ENCODE measurements around the gene OVCA2. TPM values are rescaled to one million over a fixed set of nuclear protein-coding genes. Genes with fewer than 3 reads are reported as not detected.

OVCA2 gene
- total RNA-seq, 2 experiments from 2014 or later = 22.7 to 24.7 TPM

DNA sequence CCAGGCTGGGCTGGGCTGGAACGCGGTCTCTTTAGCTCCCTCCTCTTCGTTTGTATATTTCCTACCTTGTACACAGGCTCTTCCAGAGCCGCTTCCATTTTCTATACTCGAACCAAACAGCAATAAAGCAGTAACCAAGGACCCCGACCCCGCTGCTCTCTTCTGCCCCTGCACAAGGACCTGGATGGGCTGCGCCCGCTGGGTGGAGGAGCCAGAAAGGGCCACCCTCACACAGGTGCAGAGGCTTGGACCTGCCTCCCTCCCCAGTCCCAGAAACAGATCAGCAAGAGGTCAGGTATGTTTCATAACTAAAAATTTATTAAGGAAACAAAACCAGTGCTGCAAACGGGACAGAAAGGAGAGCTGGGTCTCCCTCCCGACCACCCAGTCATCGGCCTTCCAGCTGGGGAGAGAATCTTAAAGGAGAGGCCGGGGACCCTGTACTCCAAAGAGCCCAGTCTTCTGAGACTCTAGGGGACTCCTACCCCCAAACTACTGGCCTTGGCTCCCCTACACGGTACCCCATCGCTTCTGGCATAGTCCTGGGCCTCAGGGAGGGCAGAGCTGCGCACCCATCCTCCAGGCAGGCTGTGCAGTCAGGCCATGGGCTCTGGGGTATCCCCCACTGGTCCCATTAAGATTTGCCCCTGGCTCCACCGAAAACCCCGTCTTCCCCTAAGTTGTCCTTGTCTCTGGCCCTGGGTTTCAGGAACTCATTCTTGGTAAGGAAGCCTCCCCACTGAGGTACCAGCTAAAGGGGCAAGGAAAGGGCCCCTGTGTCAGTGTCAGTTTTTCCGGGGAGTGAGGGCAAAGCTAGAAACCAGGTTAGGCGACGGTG is 17.9 kb downstream of the OVCA2 start:
- CTCF ChIA-PET = interaction anchor here (0.9 to 4.4 kb wide), 4 partner anchors 15 to 185 kb away, joined by 3 to 40 read pairs (median 4); no protein-coding TSS in a partner anchor
- peaks cover 44% of the 10 kb centered on the region for H3K36me3 Mint-ChIP-seq (ENCODE audit: low read depth)
- peaks cover 4% of the 10 kb centered on the region for H3K27me3 Mint-ChIP-seq (ENCODE audit: low read depth)
- DNase-seq = no peak
- peaks cover 2% of the 10 kb centered on the region for H3K4me1 Mint-ChIP-seq (ENCODE audit: low read depth)
- H3K4me3 Mint-ChIP-seq = no peak overlapping the region
- no peaks in the 10 kb centered on the region for H3K9me3 Mint-ChIP-seq
- no peak overlapping the region for H3K27ac Mint-ChIP-seq
- intact Hi-C loops (cut with micrococcal nuclease) = no loop called here

DNA sequence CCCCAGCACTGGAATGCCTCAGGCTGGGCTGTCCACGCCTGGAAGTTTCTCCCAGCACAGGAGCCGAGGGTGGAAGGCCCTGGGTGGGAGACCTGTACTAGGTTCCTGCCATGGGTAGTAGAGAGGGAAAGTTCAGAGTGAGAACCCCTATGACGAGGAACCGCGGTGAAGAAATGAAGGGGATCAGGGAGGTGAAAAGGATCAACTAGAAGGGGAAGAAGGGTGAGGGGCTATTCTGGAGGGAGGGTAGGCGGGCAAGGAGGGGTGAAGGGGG is 18.5 kb downstream of the OVCA2 start:
- no peak for DNase-seq
- Mint-ChIP-seq H3K27ac (no peak overlapping the region), H3K4me3 (no peak overlapping the region), H3K36me3 (ENCODE audit: low read depth) (peaks cover 47% of the 10 kb centered on the region), H3K27me3 (ENCODE audit: low read depth) (peaks cover 4% of the 10 kb centered on the region), H3K9me3 (no peaks in the 10 kb centered on the region), H3K4me1 (ENCODE audit: low read depth) (peaks cover 2% of the 10 kb centered on the region)
- intact Hi-C loops (cut with micrococcal nuclease) = no loop called here
- CTCF ChIA-PET = interaction anchor here (0.9 to 4.4 kb wide), 2 partner anchors 105 to 184 kb away, joined by 5 to 40 read pairs; no protein-coding TSS in a partner anchor

DNA sequence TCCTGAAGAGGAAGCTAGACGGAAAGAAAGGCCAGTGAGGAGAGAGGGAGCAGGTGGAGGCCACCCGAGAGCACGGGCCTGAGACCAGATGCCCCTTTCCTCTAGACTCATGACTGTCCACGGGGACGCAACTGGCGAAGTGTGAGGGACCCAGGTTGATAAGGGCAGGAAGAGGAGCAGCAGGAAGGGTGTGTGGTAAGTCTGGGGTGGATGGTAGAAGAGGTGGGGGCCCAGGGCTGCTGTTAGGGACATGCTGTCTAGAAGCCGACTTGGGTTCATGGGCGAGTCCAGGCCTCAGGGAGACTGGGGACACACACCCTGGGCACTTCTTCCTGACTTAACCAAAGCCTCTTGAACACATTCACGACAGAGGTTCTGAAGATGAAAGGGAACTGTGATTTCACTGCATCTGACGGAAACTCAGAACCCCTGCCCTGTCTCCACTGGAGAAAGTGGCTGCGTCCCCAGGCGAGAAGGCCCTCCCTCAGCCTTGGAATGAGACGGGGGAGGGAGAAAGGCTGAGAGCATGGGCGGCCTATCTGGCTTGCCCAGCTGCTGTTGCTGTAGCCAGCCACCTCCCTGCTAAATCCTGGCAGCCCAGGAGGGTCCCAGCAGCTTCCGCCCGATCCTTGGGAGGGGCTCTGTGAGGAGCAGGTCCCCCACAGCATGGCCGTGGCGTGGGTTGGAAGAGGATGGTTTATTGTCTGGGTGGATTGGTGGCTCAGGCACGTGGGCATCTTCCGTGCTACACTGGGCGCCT is 19.0 kb downstream of the OVCA2 start:
- peaks cover 4% of the 10 kb centered on the region for H3K27me3 Mint-ChIP-seq (ENCODE audit: low read depth)
- H3K36me3 Mint-ChIP-seq (ENCODE audit: low read depth) = peaks cover 52% of the 10 kb centered on the region
- H3K4me1 Mint-ChIP-seq (ENCODE audit: low read depth) = peaks cover 2% of the 10 kb centered on the region
- H3K4me3 Mint-ChIP-seq = no peak overlapping the region
- no peaks in the 10 kb centered on the region for H3K9me3 Mint-ChIP-seq
- intact Hi-C loops (cut with micrococcal nuclease) = no loop called here
- CTCF ChIA-PET = no interaction called here
- H3K27ac Mint-ChIP-seq = no peak overlapping the region
- no peak for DNase-seq

DNA sequence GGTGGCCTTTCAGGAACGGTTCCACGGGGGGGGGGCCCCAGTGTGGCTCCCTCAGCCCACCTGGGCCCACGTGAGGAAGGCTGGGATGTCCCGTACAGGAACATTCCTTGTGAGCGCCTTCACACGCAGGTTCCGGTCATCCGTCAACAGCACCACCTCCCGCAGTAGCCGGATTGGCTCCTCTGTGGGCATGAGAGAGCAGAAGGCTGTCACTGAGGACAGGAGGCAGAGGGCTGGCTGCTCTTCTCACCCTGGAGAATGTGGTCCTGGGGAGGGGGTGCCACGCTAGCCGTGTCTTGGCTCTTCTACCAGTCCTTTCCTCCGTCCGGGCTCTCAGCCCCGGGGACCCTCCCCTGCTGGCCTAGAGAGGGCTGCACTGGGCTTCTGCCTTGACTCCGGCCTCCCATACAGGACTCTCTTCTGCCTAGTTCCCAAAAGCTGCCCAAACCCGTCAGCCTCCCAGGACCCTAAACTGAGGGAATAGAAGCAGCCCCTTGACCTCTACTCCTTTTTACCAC is 19.7 kb downstream of the OVCA2 start:
- Mint-ChIP-seq H3K4me1 (ENCODE audit: low read depth) (peaks cover 2% of the 10 kb centered on the region), H3K36me3 (ENCODE audit: low read depth) (peaks cover 56% of the 10 kb centered on the region), H3K27ac (no peak overlapping the region), H3K4me3 (no peak overlapping the region), H3K27me3 (ENCODE audit: low read depth) (peaks cover 4% of the 10 kb centered on the region), H3K9me3 (no peaks in the 10 kb centered on the region)
- intact Hi-C loops (cut with micrococcal nuclease) = no loop called here
- DNase-seq = no peak
- CTCF ChIA-PET = no interaction called here

DNA sequence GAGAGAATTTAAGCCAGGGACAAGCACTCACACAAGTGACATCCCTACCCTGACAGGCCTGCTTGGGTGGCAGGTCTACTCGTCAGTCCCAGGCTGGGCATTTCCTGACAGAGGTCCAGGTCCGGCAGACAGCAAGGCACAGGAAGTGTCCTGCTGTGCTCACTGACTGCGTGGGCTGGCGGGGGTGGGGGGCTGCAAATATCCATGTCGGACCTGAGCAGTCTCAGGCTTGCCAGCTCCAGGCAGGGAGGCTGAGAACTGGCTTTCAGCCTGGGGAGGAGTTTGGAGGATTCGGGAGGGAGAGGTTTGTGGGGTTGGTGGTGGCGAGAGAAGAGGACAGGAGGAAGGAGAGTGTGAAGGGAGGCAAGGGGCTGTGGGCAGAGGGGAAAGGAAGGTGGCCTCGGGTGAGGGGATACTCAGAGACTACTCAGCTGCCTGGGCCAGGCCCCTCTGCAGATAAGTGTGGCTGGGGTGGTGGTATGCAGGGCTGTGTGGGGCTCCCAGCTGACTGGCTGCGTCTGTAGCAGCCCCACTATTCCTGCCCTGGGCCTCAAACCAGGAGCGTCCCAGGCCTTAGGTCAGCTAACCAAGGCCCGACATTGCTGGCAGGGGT is 20.9 kb downstream of the OVCA2 start:
- Mint-ChIP-seq H3K27ac (no peak overlapping the region), H3K4me3 (no peak overlapping the region), H3K4me1 (ENCODE audit: low read depth) (peaks cover 1% of the 10 kb centered on the region), H3K27me3 (ENCODE audit: low read depth) (peaks cover 3% of the 10 kb centered on the region), H3K36me3 (ENCODE audit: low read depth) (peaks cover 54% of the 10 kb centered on the region), H3K9me3 (no peaks in the 10 kb centered on the region)
- CTCF ChIA-PET = interaction anchor here (3.2 kb wide), 1 partner anchor 182 kb away, joined by 19 read pairs; no protein-coding TSS in a partner anchor
- intact Hi-C loops (cut with micrococcal nuclease) = no loop called here
- DNase-seq = no peak

GRCh38 chr17:2063261-2064146 is 21.7 kb downstream of the OVCA2 start:
- Mint-ChIP-seq H3K9me3 (no peaks in the 10 kb centered on the region), H3K4me3 (no peak overlapping the region), H3K27me3 (ENCODE audit: low read depth) (peaks cover 2% of the 10 kb centered on the region), H3K4me1 (ENCODE audit: low read depth) (peaks cover under 1% of the 10 kb centered on the region), H3K27ac (no peak overlapping the region), H3K36me3 (ENCODE audit: low read depth) (peaks cover 57% of the 10 kb centered on the region)
- DNase-seq = no peak
- CTCF ChIA-PET = interaction anchor here (0.8 to 3.2 kb wide), 4 partner anchors 8 to 181 kb away, joined by 3 to 19 read pairs (median 6); partner anchors contain the start of gene HIC1
- intact Hi-C loops (cut with micrococcal nuclease) = no loop called here

GRCh38 chr17:2064147-2064489 is 22.3 kb downstream of the OVCA2 start:
- no peak for DNase-seq
- Mint-ChIP-seq H3K27ac (no peak overlapping the region), H3K9me3 (no peaks in the 10 kb centered on the region), H3K4me3 (no peak overlapping the region), H3K4me1 (ENCODE audit: low read depth) (peaks cover 7% of the 10 kb centered on the region), H3K27me3 (ENCODE audit: low read depth) (peaks cover 2% of the 10 kb centered on the region), H3K36me3 (ENCODE audit: low read depth) (peaks cover 62% of the 10 kb centered on the region)
- CTCF ChIA-PET = interaction anchor here (0.8 to 3.2 kb wide), 4 partner anchors 9 to 181 kb away, joined by 3 to 19 read pairs (median 6); partner anchors contain the start of gene HIC1
- intact Hi-C loops (cut with micrococcal nuclease) = no loop called here

GRCh38 chr17:2064520-2064971 is 22.7 kb downstream of the OVCA2 start:
- H3K36me3 Mint-ChIP-seq (ENCODE audit: low read depth) = peaks cover 64% of the 10 kb centered on the region
- CTCF ChIA-PET = interaction anchor here (0.6 to 3.2 kb wide), 6 partner anchors 10 to 182 kb away, joined by 3 to 19 read pairs (median 3); partner anchors contain the start of gene HIC1
- H3K9me3 Mint-ChIP-seq = no peaks in the 10 kb centered on the region
- no peak overlapping the region for H3K27ac Mint-ChIP-seq
- no peak for DNase-seq
- intact Hi-C loops (cut with micrococcal nuclease) = no loop called here
- H3K4me3 Mint-ChIP-seq = no peak overlapping the region
- H3K4me1 Mint-ChIP-seq (ENCODE audit: low read depth) = peaks cover 11% of the 10 kb centered on the region
- peaks cover 2% of the 10 kb centered on the region for H3K27me3 Mint-ChIP-seq (ENCODE audit: low read depth)

DNA sequence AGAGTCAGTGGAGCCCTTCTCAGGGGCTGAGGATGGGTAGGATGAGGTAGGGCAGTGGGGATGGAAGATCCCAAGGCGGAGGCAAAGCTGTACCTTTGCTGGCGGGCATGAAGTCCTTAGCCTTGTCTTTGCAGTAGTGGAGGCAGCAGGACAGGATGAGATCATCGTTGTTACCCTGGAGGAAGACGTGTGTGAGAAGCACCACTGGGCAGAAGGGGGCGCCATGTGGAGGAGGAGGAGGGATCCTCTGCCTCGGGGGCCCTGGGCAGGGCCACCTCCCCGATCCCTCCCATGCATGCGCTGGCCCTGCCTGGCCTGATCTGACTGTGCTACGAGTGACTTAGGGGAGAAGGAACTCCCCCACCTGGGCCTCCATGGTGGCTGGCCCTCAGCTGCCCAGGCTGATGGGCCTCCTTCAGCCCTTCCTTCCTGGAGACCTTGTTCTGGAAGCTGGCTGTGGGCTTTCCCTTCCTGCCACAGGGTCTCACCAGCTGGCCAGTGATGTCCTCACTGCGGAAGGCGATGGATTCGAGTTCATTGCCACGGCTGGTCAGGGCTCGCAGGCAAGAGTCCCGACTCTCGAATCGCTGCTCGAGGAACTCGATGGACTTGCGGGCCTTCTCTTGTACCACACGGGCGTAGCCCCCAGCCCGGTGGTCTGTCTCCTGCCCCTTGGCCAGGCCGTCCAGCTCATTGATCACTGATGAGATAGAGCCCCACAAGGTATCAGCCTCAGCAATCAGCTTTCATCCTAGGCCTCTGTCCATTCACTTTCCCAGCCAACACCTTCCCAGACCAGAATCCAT is 23.4 kb downstream of the OVCA2 start:
- no peaks in the 10 kb centered on the region for H3K9me3 Mint-ChIP-seq
- peaks cover 65% of the 10 kb centered on the region for H3K36me3 Mint-ChIP-seq (ENCODE audit: low read depth)
- H3K27ac Mint-ChIP-seq = no peak overlapping the region
- intact Hi-C loops (cut with micrococcal nuclease) = no loop called here
- peak; percentile 80 for DNase-seq
- CTCF ChIA-PET = interaction anchor here (0.6 to 3.2 kb wide), 7 partner anchors 10 to 216 kb away, joined by 3 to 19 read pairs (median 3); partner anchors contain the start of gene HIC1
- H3K4me1 Mint-ChIP-seq (ENCODE audit: low read depth) = peaks cover 18% of the 10 kb centered on the region
- peaks cover 2% of the 10 kb centered on the region for H3K27me3 Mint-ChIP-seq (ENCODE audit: low read depth)
- no peak overlapping the region for H3K4me3 Mint-ChIP-seq

GRCh38 chr17:2065949-2066400 is 24.2 kb downstream of the OVCA2 start:
- H3K4me3 Mint-ChIP-seq = no peak overlapping the region
- CTCF ChIA-PET = interaction anchor here (0.6 to 3.2 kb wide), 6 partner anchors 12 to 215 kb away, joined by 3 to 19 read pairs (median 3); no protein-coding TSS in a partner anchor
- H3K4me1 Mint-ChIP-seq (ENCODE audit: low read depth) = peaks cover 26% of the 10 kb centered on the region
- no peaks in the 10 kb centered on the region for H3K9me3 Mint-ChIP-seq
- H3K27me3 Mint-ChIP-seq (ENCODE audit: low read depth) = peaks cover 2% of the 10 kb centered on the region
- intact Hi-C loops (cut with micrococcal nuclease) = no loop called here
- H3K27ac Mint-ChIP-seq = no peak overlapping the region
- peaks cover 60% of the 10 kb centered on the region for H3K36me3 Mint-ChIP-seq (ENCODE audit: low read depth)
- no peak for DNase-seq

Measured in activated naive CD4-positive, alpha-beta T cell treated with anti-CD3 and anti-CD28 coated beads for 36 hours (primary cell).